HepG2 (cell line): Measurements from ENCODE around the gene LEUTX. TPM values are rescaled to one million over a fixed set of nuclear protein-coding genes. Genes with fewer than 3 reads are reported as not detected.

Experiments used
- ATAC-seq: fragments of 200-7000 bp; cut with Tn5 transposase; 3 replicates; pipeline ENCODE4 v1.9.1; 2020; ENCODE audit warnings: mild to moderate bottlenecking, moderate library complexity
- BruUV-seq: library from RNA; stranded (reverse); fragments of 400-500 nt; replicated peaks from 2 replicates; lab custom pipeline; 2021; lab: Mats Ljungman, UMichigan
- CTCF ChIA-PET: fragments of 300-600 bp; formaldehyde crosslinking; extraction: SDS; loops from one replicate; lab custom pipeline; 2021; ENCODE audit warnings: low total read pairs, inconsistent platforms, low intra/inter-chr PET ratio; lab: Yijun Ruan, JAX
- POLR2A ChIA-PET: fragments of 350-600 bp; sonication (Branson Sonifier 250); formaldehyde crosslinking; loops from one replicate; lab custom pipeline; 2020; ENCODE audit warnings: antibody characterized with exemption, inconsistent platforms; lab: Yijun Ruan, JAX
- DNase-seq: peaks from one replicate; pipeline ENCODE4 v3.0.0-alpha.2; 2015; ENCODE audit warnings: low spot score
- FAIRE-seq: peaks from 3 replicates; lab custom pipeline; 2011; peaks lifted over from hg19 to GRCh38; lab: Jason Lieb, UNC
- H2AFZ ChIP-seq: one replicate; pipeline ENCODE4 v1.6.1; 2011; ENCODE audit warnings: low read length, inconsistent platforms
- H3K27ac ChIP-seq: fragments of 300-600 bp; 3 replicates; pipeline ENCODE4 v1.8.0; 2011; ENCODE audit warnings: mixed run types, mild to moderate bottlenecking, mixed read lengths, low read length, inconsistent platforms; ENCODE audit not compliant: insufficient read depth; ENCODE audit errors: extremely low read length
- H3K27me3 ChIP-seq, 2 experiments: fragments of 200-600 bp in 1 of 2; 2 replicates in 1 of 2; 3 replicates in 1 of 2; pipeline versions ENCODE4 v1.6.0 to v1.8.0; 2011; ENCODE audit warnings: low read length in 2 of 2, mild to moderate bottlenecking in 2 of 2, moderate library complexity in 2 of 2, inconsistent platforms in 1 of 2; ENCODE audit not compliant: insufficient read depth in 2 of 2, control insufficient read depth in 1 of 2
- H3K36me3 ChIP-seq, 2 experiments: fragments of 200-600 bp in 1 of 2; replicated peaks in 1 of 2; 2 replicates in 1 of 2; 3 replicates in 1 of 2; pipeline versions ENCODE4 v1.5.1 to v1.8.0; 2011; ENCODE audit warnings: low read length in 2 of 2, inconsistent platforms in 1 of 2; ENCODE audit not compliant: insufficient read depth in 2 of 2, control insufficient read depth in 1 of 2
- H3K4me1 ChIP-seq: 2 replicates; pipeline ENCODE4 v1.5.1; 2012; ENCODE audit warnings: low read length, inconsistent platforms; ENCODE audit not compliant: insufficient read depth
- H3K4me2 ChIP-seq: 2 replicates; pipeline ENCODE4 v1.6.0; 2011; ENCODE audit warnings: low read depth, low read length, inconsistent platforms
- H3K4me3 ChIP-seq, 3 experiments: fragments of 200-600 bp in 1 of 3; sonication (generic), shearing (Covaris generic) in 1 of 3; replicated peaks in 1 of 3; 2 replicates each; pipeline ENCODE4 v1.5.1; 2011 to 2016; ENCODE audit warnings: low read length in 3 of 3, inconsistent platforms in 2 of 3, low read depth in 2 of 3, mild to moderate bottlenecking in 2 of 3, control low read depth in 1 of 3, mixed read lengths in 1 of 3; ENCODE audit not compliant: insufficient read depth in 1 of 3
- H3K79me2 ChIP-seq: one replicate; pipeline ENCODE4 v1.6.1; 2011; ENCODE audit warnings: low read length, inconsistent platforms; ENCODE audit not compliant: insufficient read depth
- H3K9ac ChIP-seq: 2 replicates; pipeline ENCODE4 v1.6.0; 2011; ENCODE audit warnings: mild to moderate bottlenecking, low read depth, low read length, inconsistent platforms; ENCODE audit not compliant: insufficient read depth
- H3K9me3 ChIP-seq: 2 replicates; pipeline ENCODE4 v1.5.1; 2012; ENCODE audit warnings: mild to moderate bottlenecking, low read length
- H4K20me1 ChIP-seq: 2 replicates; pipeline ENCODE4 v1.6.0; 2011; ENCODE audit warnings: inconsistent platforms, mild to moderate bottlenecking, low read length, moderate library complexity; ENCODE audit not compliant: insufficient read depth
- CEBPG ChIP-seq: IDR thresholded peaks from 2 replicates; pipeline ENCODE4 v1.6.1; 2016
- HDAC6 ChIP-seq: fragments of 200-600 bp; sonication (generic); IDR thresholded peaks from 2 replicates; pipeline ENCODE4 v1.7.0; 2017; ENCODE audit warnings: mild to moderate bottlenecking, antibody characterized with exemption, low read length, low read depth
- HOXA3 ChIP-seq: sonication (generic); formaldehyde crosslinking; IDR thresholded peaks from 2 replicates; pipeline ENCODE4 v1.5.0; 2020; ENCODE audit warnings: missing genetic modification reagents
- KDM3A ChIP-seq: IDR thresholded peaks from 2 replicates; pipeline ENCODE4 v1.6.1; 2018; ENCODE audit warnings: low read depth, missing compliant biosample characterization
- LCORL ChIP-seq, 2 experiments: fragments of 450-650 bp in 1 of 2; sonication (generic) in 1 of 2; formaldehyde crosslinking in 1 of 2; IDR thresholded peaks; 2 replicates each; pipeline versions ENCODE4 v1.5.0 to v1.6.1; 2017 to 2020; ENCODE audit warnings: antibody characterized with exemption in 1 of 2, missing genetic modification reagents in 1 of 2
- NFIC ChIP-seq: IDR thresholded peaks from 2 replicates; pipeline ENCODE4 v1.6.1; 2012; ENCODE audit warnings: mild to moderate bottlenecking, low read length, inconsistent platforms
- PITX1 ChIP-seq: sonication (generic); formaldehyde crosslinking; IDR thresholded peaks from 2 replicates; pipeline ENCODE4 v1.5.1; 2020; ENCODE audit warnings: mild to moderate bottlenecking, missing genetic modification reagents
- RFX1 ChIP-seq: fragments of 450-650 bp; IDR thresholded peaks from 2 replicates; pipeline ENCODE4 v1.6.1; 2017
- SIN3A ChIP-seq: IDR thresholded peaks from 2 replicates; pipeline ENCODE4 v1.6.1; 2011; ENCODE audit warnings: low read depth, mild to moderate bottlenecking, control low read depth, low read length, borderline replicate concordance
- SRSF9 ChIP-seq: fragments of 200-400 bp; formaldehyde crosslinking; IDR thresholded peaks from 2 replicates; pipeline ENCODE4 v1.6.1; 2018; ENCODE audit warnings: borderline replicate concordance, mild to moderate bottlenecking, low read depth, low read length; ENCODE audit not compliant: insufficient read depth, poor library complexity, severe bottlenecking
- ZBTB3 ChIP-seq: sonication (generic); formaldehyde crosslinking; IDR thresholded peaks from 2 replicates; pipeline ENCODE4 v1.4.0; 2020; ENCODE audit warnings: low read depth, mild to moderate bottlenecking, moderate library complexity, missing genetic modification reagents, borderline replicate concordance
- ZNF17 ChIP-seq: sonication (generic); formaldehyde crosslinking; IDR thresholded peaks from 2 replicates; pipeline ENCODE4 v1.5.0; 2020; ENCODE audit warnings: mild to moderate bottlenecking, missing genetic modification reagents
- ZNF562 ChIP-seq: sonication (generic); formaldehyde crosslinking; IDR thresholded peaks from 2 replicates; pipeline ENCODE4 v1.8.0; 2022; ENCODE audit warnings: missing genetic modification reagents, borderline replicate concordance
- ZNF614 ChIP-seq: IDR thresholded peaks from 2 replicates; pipeline ENCODE4 v1.6.1; 2018; ENCODE audit warnings: missing biosample characterization, missing genetic modification reagents, inconsistent platforms, borderline replicate concordance
- ZSCAN21 ChIP-seq: sonication (generic); formaldehyde crosslinking; IDR thresholded peaks from 2 replicates; pipeline ENCODE4 v1.8.0; 2022; ENCODE audit warnings: mild to moderate bottlenecking, missing genetic modification reagents, moderate library complexity, borderline replicate concordance
- WGBS: methylation state at CpG from one replicate; pipeline ENCODE4 v1.1.6; 2017; ENCODE audit warnings: low lambda C conversion rate; 5-methylcytosine and 5-hydroxymethylcytosine counted together
- in situ Hi-C: cut with HindIII; loops from 2 replicates; pipeline ENCODE4 v1.10.0; 2017; ENCODE audit warnings: low pct_unique_long_range_greater_than_20kb; ENCODE audit not compliant: extremely low pct_ligation_motif_present
- intact Hi-C: fragments of 100-400 bp; cut with micrococcal nuclease; formaldehyde crosslinking; loops from one replicate; pipeline ENCODE4 v1.10.0; 2022; ENCODE audit not compliant: unreplicated experiment
- polyA plus RNA-seq, 8 experiments: library from polyadenylated mRNA; depleted of rRNA in 3 of 8; stranded (reverse) in 7 of 8; unstranded in 1 of 8; fragments of >200 nt; fragmentation: Illumina TruSeq in 4 of 8; extraction: Trizol in 4 of 8; gene quantifications; 2 replicates each; pipeline versions ENCODE4 v1.2.1 to v1.2.3, GENCODE V29; 2011 to 2016; ENCODE audit warnings: low read depth in 4 of 8, missing spikeins in 1 of 8, mixed read lengths in 1 of 8; ENCODE audit not compliant: insufficient read depth in 1 of 8
- total RNA-seq, 5 experiments: library from RNA; depleted of rRNA; stranded (reverse); fragments of >200 nt; fragmentation: Illumina TruSeq; extraction: Trizol; gene quantifications; 2 replicates each; pipeline ENCODE4 v1.2.3, GENCODE V29; 2016; ENCODE audit warnings: low read depth in 1 of 5
- TF ChIP-seq, protein P1 (sequence below): sonication (generic); formaldehyde crosslinking; IDR thresholded peaks from 2 replicates; pipeline ENCODE4 v1.4.0; 2020; ENCODE audit warnings: missing genetic modification reagents
- TF ChIP-seq, protein P2 (sequence below): IDR thresholded peaks from 2 replicates; pipeline ENCODE4 v1.6.1; 2016; ENCODE audit warnings: missing genetic modification reagents, missing compliant biosample characterization
- TF ChIP-seq, protein P3 (sequence below), 2 experiments: IDR thresholded peaks; 2 replicates each; pipeline ENCODE4 v1.6.1; 2011 to 2012; ENCODE audit warnings: low read length in 2 of 2, borderline replicate concordance in 1 of 2, low read depth in 1 of 2, mild to moderate bottlenecking in 1 of 2, moderate library complexity in 1 of 2
- TF ChIP-seq, protein P4 (sequence below): sonication (generic); formaldehyde crosslinking; IDR thresholded peaks from 2 replicates; pipeline ENCODE4 v1.8.1; 2023; ENCODE audit warnings: mild to moderate bottlenecking, moderate library complexity, missing genetic modification reagents

Gene LEUTX
- total and polyA plus RNA-seq, 2 of the 13 experiments (the other 11 are each of a cell fraction or from before 2014, with no cell fraction given), result not detected

DNA sequence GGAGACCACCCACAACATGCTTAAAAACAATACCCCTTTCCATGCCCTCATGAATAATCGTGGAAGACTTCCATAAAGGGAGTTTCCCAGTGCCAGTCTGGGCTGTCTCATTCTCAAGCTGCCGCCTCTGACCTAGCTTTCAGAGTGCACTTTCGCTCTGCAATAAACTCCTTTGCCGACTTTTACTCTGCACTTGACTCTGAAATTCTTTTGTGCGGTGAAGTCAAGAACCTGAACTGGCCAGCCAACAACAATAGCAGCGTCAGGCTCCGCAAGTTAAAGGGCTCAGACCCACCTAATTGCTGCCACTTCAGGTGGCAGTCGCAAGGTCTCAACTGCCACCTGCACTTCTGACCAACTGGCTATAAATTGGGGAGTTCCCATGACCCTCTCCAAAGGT, 10.3 kb upstream of the LEUTX start:
- Histone ChIP-seq H3K9me3 (no peaks in the 10 kb centered on the region), H3K79me2 (no peaks in the 10 kb centered on the region), H3K36me3 (no peaks in the 10 kb centered on the region), H3K9ac (no peak overlapping the region), H4K20me1 (no peaks in the 10 kb centered on the region), H3K4me3 (no peak overlapping the region), H3K27me3 (peaks cover 0 to 1% of the 10 kb centered on the region in 2 experiments; a peak in 3 of 5 replicates), H3K4me1 (no peaks in the 10 kb centered on the region), H2AFZ (no peak overlapping the region), H3K4me2 (no peak overlapping the region), H3K27ac (no peak overlapping the region)
- ChIA-PET POLR2A (no interaction called here), CTCF (no interaction called here)
- in situ Hi-C loops, result no loop called here
- DNase-seq (no peak), ATAC-seq (no peak), FAIRE-seq (no peak)
- 76% methylated on average over 6 of the region's 8 CpGs for WGBS
- intact Hi-C loops, result loop anchor here (5.0 kb wide), 1 partner anchor 91 kb away; no protein-coding TSS in a partner anchor
- BruUV-seq, result no TSS peak
- TF ChIP-seq KDM3A (CRISPR knock-in tag) (no peak), CEBPG (CRISPR knock-in tag) (no peak), PITX1 (CRISPR knock-in tag) (no peak), HDAC6 (no peak), HOXA3 (CRISPR knock-in tag) (no peak), SIN3A (no peak), ZBTB3 (no peak), ZNF614 (CRISPR knock-in tag) (no peak), RFX1 (no peak), NFIC (no peak), ZNF562 (no peak), LCORL (IDR thresholded peaks at IDR 0.05) (no peak), LCORL (CRISPR knock-in tag; IDR thresholded peaks at IDR 0.05) (no peak), SRSF9 (no peak), ZNF17 (CRISPR knock-in tag) (no peak), ZSCAN21 (CRISPR knock-in tag) (no peak)
- TF ChIP-seq, protein P1, sequence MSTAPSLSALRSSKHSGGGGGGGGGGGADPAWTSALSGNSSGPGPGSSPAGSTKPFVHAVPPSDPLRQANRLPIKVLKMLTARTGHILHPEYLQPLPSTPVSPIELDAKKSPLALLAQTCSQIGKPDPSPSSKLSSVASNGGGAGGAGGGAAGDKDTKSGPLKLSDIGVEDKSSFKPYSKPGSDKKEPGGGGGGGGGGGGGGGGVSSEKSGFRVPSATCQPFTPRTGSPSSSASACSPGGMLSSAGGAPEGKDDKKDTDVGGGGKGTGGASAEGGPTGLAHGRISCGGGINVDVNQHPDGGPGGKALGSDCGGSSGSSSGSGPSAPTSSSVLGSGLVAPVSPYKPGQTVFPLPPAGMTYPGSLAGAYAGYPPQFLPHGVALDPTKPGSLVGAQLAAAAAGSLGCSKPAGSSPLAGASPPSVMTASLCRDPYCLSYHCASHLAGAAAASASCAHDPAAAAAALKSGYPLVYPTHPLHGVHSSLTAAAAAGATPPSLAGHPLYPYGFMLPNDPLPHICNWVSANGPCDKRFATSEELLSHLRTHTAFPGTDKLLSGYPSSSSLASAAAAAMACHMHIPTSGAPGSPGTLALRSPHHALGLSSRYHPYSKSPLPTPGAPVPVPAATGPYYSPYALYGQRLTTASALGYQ, result no peak
- TF ChIP-seq, protein P2, sequence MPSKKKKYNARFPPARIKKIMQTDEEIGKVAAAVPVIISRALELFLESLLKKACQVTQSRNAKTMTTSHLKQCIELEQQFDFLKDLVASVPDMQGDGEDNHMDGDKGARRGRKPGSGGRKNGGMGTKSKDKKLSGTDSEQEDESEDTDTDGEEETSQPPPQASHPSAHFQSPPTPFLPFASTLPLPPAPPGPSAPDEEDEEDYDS (CRISPR knock-in tag), result no peak
- TF ChIP-seq, protein P3, sequence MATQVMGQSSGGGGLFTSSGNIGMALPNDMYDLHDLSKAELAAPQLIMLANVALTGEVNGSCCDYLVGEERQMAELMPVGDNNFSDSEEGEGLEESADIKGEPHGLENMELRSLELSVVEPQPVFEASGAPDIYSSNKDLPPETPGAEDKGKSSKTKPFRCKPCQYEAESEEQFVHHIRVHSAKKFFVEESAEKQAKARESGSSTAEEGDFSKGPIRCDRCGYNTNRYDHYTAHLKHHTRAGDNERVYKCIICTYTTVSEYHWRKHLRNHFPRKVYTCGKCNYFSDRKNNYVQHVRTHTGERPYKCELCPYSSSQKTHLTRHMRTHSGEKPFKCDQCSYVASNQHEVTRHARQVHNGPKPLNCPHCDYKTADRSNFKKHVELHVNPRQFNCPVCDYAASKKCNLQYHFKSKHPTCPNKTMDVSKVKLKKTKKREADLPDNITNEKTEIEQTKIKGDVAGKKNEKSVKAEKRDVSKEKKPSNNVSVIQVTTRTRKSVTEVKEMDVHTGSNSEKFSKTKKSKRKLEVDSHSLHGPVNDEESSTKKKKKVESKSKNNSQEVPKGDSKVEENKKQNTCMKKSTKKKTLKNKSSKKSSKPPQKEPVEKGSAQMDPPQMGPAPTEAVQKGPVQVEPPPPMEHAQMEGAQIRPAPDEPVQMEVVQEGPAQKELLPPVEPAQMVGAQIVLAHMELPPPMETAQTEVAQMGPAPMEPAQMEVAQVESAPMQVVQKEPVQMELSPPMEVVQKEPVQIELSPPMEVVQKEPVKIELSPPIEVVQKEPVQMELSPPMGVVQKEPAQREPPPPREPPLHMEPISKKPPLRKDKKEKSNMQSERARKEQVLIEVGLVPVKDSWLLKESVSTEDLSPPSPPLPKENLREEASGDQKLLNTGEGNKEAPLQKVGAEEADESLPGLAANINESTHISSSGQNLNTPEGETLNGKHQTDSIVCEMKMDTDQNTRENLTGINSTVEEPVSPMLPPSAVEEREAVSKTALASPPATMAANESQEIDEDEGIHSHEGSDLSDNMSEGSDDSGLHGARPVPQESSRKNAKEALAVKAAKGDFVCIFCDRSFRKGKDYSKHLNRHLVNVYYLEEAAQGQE (IDR thresholded peaks at IDR 0.05; ENCODE audit: borderline replicate concordance in 1 of 2, low read depth in 1 of 2, low read length in 2 of 2), result no peak
- TF ChIP-seq, protein P4, sequence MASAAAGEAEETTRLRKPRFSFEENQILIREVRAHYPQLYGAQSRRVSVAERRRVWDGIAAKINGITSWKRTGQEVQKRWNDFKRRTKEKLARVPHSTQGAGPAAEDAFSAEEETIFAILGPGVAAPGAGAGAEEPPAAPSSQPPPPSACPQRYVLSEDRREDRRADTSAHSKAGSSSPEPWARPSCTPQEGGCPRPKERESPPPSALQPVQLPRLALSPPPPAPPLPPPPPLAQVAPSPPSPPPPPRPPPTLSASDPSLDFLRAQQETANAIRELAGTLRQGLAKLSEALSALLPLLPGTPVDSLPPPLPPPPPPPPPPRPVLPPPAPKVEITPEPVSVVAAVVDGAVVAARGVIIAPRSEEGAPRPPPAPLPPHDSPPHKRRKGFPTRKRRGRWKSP (CRISPR knock-in tag), result no peak
